IMR-90 (cell line): ENCODE measurements around the gene FAM83E.

ENCODE experiments used
- BHLHE40 ChIP-seq: fragments of 150-350 bp; IDR thresholded peaks from 2 replicates; pipeline ENCODE4 v1.6.1; 2016; ENCODE audit warnings: mild to moderate bottlenecking, low read depth, low read length
- MAFK ChIP-seq: IDR thresholded peaks from 2 replicates; pipeline ENCODE4 v1.6.1; 2012; ENCODE audit warnings: low read depth, low read length, improper control_type of control experiment
- MXI1 ChIP-seq: IDR thresholded peaks from 2 replicates; pipeline ENCODE4 v1.6.1; 2012; ENCODE audit warnings: low read depth, mild to moderate bottlenecking, low read length, moderate library complexity, borderline replicate concordance
- POLR2A ChIP-seq: IDR thresholded peaks from 2 replicates; pipeline ENCODE4 v1.6.1; 2012; ENCODE audit warnings: mild to moderate bottlenecking, low read depth, low read length
- RAD21 ChIP-seq: IDR thresholded peaks from 2 replicates; pipeline ENCODE4 v1.6.1; 2012; ENCODE audit warnings: low read length, improper control_type of control experiment
- SMC3 ChIP-seq: fragments of 150-350 bp; IDR thresholded peaks from 2 replicates; pipeline ENCODE4 v1.6.1; 2016; ENCODE audit warnings: low read depth, mild to moderate bottlenecking, antibody characterized with exemption, low read length, moderate library complexity
- TF ChIP-seq, protein P1 (sequence below): conservative IDR thresholded peaks from 2 replicates; pipeline ENCODE4 v1.5.1; 2012; ENCODE audit warnings: mild to moderate bottlenecking, low read depth, low read length, improper control_type of control experiment
- TF ChIP-seq, protein P2 (sequence below): fragments of 150-350 bp; IDR thresholded peaks from 2 replicates; pipeline ENCODE4 v1.6.1; 2017; ENCODE audit warnings: mild to moderate bottlenecking, antibody characterized with exemption, low read length, low read depth
- TF ChIP-seq, protein P3 (sequence below): fragments of 150-350 bp; IDR thresholded peaks from 2 replicates; pipeline ENCODE4 v1.6.1; 2016; ENCODE audit warnings: low read depth, mild to moderate bottlenecking, low read length, moderate library complexity, borderline replicate concordance

DNA sequence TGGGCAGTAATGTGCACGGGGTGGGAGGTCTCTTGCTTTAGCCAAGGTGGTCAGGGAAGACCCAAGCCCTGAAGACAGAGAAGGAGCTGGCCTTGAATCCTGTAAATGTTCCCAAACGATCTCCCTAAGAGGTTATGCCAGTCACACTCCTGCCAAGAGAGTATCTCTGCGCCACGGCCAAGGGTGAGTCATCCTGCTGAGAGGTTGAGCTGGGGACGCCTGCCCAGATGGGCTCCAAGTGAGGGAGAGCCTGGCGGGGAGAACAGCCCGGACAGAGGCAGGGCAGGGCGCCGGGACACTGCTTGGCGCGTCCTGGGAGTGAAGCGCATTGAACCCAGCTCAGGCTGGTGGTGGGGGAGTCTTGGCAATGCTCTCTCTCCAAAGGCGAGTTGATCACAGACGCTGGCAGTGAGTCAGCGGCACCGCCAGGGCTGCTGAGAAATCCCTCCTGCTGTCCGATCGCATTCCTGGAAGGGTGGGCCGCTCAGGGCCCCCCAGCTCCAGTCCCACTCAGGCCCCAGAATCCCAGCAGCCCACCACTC lies 46.5 kb downstream of the FAM83E start:
- TF ChIP-seq POLR2A (no peak), RAD21 (no peak), MAFK (no peak), MXI1 (no peak), BHLHE40 (0 out of 2 replicates have a peak, but pooled peaks have one; percentile 30), SMC3 (no peak)
- TF ChIP-seq, protein P1, sequence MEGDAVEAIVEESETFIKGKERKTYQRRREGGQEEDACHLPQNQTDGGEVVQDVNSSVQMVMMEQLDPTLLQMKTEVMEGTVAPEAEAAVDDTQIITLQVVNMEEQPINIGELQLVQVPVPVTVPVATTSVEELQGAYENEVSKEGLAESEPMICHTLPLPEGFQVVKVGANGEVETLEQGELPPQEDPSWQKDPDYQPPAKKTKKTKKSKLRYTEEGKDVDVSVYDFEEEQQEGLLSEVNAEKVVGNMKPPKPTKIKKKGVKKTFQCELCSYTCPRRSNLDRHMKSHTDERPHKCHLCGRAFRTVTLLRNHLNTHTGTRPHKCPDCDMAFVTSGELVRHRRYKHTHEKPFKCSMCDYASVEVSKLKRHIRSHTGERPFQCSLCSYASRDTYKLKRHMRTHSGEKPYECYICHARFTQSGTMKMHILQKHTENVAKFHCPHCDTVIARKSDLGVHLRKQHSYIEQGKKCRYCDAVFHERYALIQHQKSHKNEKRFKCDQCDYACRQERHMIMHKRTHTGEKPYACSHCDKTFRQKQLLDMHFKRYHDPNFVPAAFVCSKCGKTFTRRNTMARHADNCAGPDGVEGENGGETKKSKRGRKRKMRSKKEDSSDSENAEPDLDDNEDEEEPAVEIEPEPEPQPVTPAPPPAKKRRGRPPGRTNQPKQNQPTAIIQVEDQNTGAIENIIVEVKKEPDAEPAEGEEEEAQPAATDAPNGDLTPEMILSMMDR, result peak; percentile 6; the same call in 1 of the 2 replicates
- TF ChIP-seq, protein P2, sequence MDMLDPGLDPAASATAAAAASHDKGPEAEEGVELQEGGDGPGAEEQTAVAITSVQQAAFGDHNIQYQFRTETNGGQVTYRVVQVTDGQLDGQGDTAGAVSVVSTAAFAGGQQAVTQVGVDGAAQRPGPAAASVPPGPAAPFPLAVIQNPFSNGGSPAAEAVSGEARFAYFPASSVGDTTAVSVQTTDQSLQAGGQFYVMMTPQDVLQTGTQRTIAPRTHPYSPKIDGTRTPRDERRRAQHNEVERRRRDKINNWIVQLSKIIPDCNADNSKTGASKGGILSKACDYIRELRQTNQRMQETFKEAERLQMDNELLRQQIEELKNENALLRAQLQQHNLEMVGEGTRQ, result no peak
- TF ChIP-seq, protein P3, sequence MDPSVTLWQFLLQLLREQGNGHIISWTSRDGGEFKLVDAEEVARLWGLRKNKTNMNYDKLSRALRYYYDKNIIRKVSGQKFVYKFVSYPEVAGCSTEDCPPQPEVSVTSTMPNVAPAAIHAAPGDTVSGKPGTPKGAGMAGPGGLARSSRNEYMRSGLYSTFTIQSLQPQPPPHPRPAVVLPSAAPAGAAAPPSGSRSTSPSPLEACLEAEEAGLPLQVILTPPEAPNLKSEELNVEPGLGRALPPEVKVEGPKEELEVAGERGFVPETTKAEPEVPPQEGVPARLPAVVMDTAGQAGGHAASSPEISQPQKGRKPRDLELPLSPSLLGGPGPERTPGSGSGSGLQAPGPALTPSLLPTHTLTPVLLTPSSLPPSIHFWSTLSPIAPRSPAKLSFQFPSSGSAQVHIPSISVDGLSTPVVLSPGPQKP, result no peak
